ENCODE data around the gene DRD4. TPM values are rescaled to one million over a fixed set of nuclear protein-coding genes. Genes with fewer than 3 reads are reported as not detected.

Gene DRD4
- total and polyA plus RNA-seq, 10 of the 15 experiments (the other 5 are each of a cell fraction or from before 2014, with no cell fraction given), result not detected

DNA sequence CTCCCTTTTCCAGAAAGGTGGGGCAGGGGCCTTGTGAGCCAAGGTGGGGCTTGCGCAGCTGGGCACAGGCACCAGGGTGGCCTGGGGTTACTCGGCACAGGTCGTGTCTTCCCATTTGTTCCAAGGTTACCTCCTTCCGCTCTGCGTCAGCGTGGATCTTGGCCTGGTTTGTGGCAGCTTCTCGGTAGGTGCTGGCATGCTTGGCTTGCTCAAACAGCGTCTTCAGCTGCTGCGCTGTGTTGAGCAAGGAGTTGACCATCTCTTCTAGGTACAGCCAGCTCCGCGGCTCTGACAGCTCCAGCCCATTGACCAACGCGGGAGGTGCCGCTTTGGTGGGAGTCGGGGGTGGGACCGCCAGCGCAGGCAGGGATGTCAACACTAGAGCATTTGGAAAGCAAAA is 37.3 kb downstream of the DRD4 start:
- Histone ChIP-seq H3K9me3 (replicated peaks; ENCODE audit: control insufficient read depth, insufficient read depth, low read length) (no peaks in the 10 kb centered on the region), H3K4me1 (ENCODE audit: control insufficient read depth, insufficient read depth, low read length) (no peaks in the 10 kb centered on the region), H4K20me1 (ENCODE audit: control insufficient read depth, insufficient read depth) (no peaks in the 10 kb centered on the region), H3K36me3 (ENCODE audit: control insufficient read depth in 2 of 2, insufficient read depth in 2 of 2, low read length in 1 of 2) (peaks cover 6 to 9% of the 10 kb centered on the region in 2 experiments; a peak in 3 of 4 replicates), H3K4me3 (no peak overlapping the region), H2AFZ (ENCODE audit: control insufficient read depth, low read depth, low read length) (no peak overlapping the region), H3K4me2 (ENCODE audit: control insufficient read depth, insufficient read depth) (no peak overlapping the region), H3K27me3 (replicated peaks in 1 of 2; ENCODE audit: control insufficient read depth in 2 of 2, insufficient read depth in 2 of 2, low read length in 1 of 2) (no peaks in the 10 kb centered on the region), H3K27ac (ENCODE audit: control insufficient read depth, insufficient read depth) (no peak overlapping the region), H3K9ac (ENCODE audit: control insufficient read depth, insufficient read depth, low read length) (no peak overlapping the region), H3K79me2 (ENCODE audit: control insufficient read depth, insufficient read depth, low read length) (no peaks in the 10 kb centered on the region)
- intact Hi-C loops (cut with micrococcal nuclease; ENCODE audit: unreplicated experiment) (no loop called here), in situ Hi-C loops (cut with MboI) (no loop called here)
- FAIRE-seq (no peak), ATAC-seq (no peak), DNase-seq (ENCODE audit: low read depth, low spot score) (no peak)
- SMC1A ChIA-PET (ENCODE audit: uncharacterized antibody, unreplicated experiment), result interaction anchor here (1.2 kb wide), 1 partner anchor 23 kb away, joined by 3 read pairs; no protein-coding TSS in a partner anchor
- POLR2A ChIA-PET, result interaction anchor here (1.6 kb wide), 1 partner anchor 13 kb away, joined by 3 read pairs; no protein-coding TSS in a partner anchor
- 94% methylated on average over 17 of the region's 17 CpGs for WGBS (ENCODE audit: insufficient coverage, insufficient replicate concordance, low lambda C conversion rate, missing lambda C conversion rate)
- no TSS peak for BruUV-seq (replicated peaks)
- RAD21 ChIA-PET (ENCODE audit: unreplicated experiment), result interaction anchor here (1.0 kb wide), 1 partner anchor 51 kb away, joined by 5 read pairs; no protein-coding TSS in a partner anchor
- TF ChIP-seq MXI1 (IDR thresholded peaks at IDR 0.05; ENCODE audit: low read depth, low read length) (no peak), DPF2 (IDR thresholded peaks at IDR 0.05) (no peak), POLR2AphosphoS5 (IDR thresholded peaks at IDR 0.05; ENCODE audit: low read length) (no peak), LARP7 (IDR thresholded peaks at IDR 0.05) (no peak), NFXL1 (IDR thresholded peaks at IDR 0.05; ENCODE audit: borderline replicate concordance) (no peak), CHD4 (IDR thresholded peaks at IDR 0.05) (no peak), CHD2 (IDR thresholded peaks at IDR 0.05; ENCODE audit: borderline replicate concordance, low read depth, low read length) (no peak), WRNIP1 (IDR thresholded peaks at IDR 0.05; ENCODE audit: borderline replicate concordance, low read depth, low read length) (no peak), ATF3 (IDR thresholded peaks at IDR 0.05; ENCODE audit: borderline replicate concordance, extremely low read depth, low read depth, low read length) (no peak), TCF3 (IDR thresholded peaks at IDR 0.05; ENCODE audit: borderline replicate concordance, insufficient read depth, low read depth, low read length) (no peak), MTA3 (IDR thresholded peaks at IDR 0.05; ENCODE audit: borderline replicate concordance, low read length) (no peak), ATF7 (IDR thresholded peaks at IDR 0.05; ENCODE audit: low read depth) (no peak), CBFB (IDR thresholded peaks at IDR 0.05; ENCODE audit: low read depth) (no peak), FOXM1 (IDR thresholded peaks at IDR 0.05; ENCODE audit: low read depth, low read length) (no peak), CBX3 (IDR thresholded peaks at IDR 0.05; ENCODE audit: borderline replicate concordance, low read depth) (no peak)
- TF ChIP-seq, protein P1, sequence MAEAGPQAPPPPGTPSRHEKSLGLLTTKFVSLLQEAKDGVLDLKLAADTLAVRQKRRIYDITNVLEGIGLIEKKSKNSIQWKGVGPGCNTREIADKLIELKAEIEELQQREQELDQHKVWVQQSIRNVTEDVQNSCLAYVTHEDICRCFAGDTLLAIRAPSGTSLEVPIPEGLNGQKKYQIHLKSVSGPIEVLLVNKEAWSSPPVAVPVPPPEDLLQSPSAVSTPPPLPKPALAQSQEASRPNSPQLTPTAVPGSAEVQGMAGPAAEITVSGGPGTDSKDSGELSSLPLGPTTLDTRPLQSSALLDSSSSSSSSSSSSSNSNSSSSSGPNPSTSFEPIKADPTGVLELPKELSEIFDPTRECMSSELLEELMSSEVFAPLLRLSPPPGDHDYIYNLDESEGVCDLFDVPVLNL (IDR thresholded peaks at IDR 0.05; ENCODE audit: low read depth, low read length), result no peak
- CTCF ChIA-PET, result interaction anchor here (0.6 to 2.8 kb wide), 3 partner anchors 13 to 49 kb away, joined by 3 to 17 read pairs (median 5); no protein-coding TSS in a partner anchor
